OCI-LY3 (cell line): ENCODE data around the gene NR2F6.

ENCODE experiments used
- CTCF ChIP-seq: fragments of 200-600, 300-600 bp; sonication (generic); IDR thresholded peaks from 2 replicates; pipeline ENCODE4 v1.5.1; 2014; ENCODE audit warnings: antibody characterized with exemption, low read length, low read depth
- EZH2phosphoT487 ChIP-seq: fragments of 200-600 bp; shearing (Covaris generic); IDR thresholded peaks from 2 replicates; pipeline ENCODE4 v1.6.1; 2018; ENCODE audit warnings: antibody characterized with exemption, mixed run types, low read depth

- TF ChIP-seq EZH2phosphoT487 (no peak), CTCF (no peak)
Measured at GRCh38 chr19:17202249-17202648, 43.5 kb downstream of the NR2F6 start.
